AG08396 (cell line): Measurements from ENCODE around the gene DDAH1.
A peak's percentile ranks its signal among the peaks of the same experiment; 100 is the strongest.
"Not testable (repeated sequence)": the region's sequence is repeated elsewhere in the genome, so short reads cannot be mapped to it uniquely, and the experiment has no call there.

Experiments
- DNase-seq: peaks from one replicate; pipeline ENCODE4 v3.0.0; 2012; ENCODE audit warnings: low spot score, mixed read lengths

The DDAH1 gene

DNA sequence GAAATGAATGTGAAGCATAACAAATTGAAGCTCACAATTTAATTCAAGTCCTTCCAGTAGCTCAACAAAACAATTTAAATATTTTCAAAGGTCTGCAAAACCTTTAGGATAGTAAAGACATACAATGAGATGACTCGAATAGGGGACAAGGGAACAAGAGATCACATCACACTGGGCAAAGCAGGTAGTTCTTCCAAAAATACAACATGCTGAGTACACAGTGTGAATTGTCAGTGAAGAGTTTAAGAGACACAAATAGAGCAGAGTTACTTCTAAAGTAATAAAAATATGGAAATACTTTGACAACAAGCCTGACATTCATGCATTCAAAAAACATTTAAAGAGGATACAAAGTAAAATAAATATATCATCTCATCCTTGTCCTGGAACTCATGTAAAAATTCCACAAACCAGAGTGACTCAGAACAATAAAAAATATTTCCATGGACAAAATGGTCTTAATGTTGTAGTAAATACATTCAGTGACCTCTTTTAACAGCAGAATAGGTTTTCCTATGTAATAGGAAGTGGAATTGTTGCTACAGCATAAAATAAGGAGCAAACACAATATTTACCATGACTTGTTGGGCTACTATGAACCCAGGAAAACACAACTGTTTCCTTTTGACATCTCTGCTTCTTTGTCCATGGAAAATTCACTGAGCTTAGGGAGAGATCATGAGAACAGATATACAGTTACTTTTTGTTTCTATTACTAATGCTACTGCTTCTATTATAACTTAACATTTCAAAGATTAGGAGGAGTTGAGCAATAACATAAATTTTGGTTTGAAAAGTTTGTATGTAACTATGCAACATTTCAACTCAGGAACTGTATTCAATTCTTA lies 104.9 kb downstream of the DDAH1 start:
- no peak for DNase-seq

DNA sequence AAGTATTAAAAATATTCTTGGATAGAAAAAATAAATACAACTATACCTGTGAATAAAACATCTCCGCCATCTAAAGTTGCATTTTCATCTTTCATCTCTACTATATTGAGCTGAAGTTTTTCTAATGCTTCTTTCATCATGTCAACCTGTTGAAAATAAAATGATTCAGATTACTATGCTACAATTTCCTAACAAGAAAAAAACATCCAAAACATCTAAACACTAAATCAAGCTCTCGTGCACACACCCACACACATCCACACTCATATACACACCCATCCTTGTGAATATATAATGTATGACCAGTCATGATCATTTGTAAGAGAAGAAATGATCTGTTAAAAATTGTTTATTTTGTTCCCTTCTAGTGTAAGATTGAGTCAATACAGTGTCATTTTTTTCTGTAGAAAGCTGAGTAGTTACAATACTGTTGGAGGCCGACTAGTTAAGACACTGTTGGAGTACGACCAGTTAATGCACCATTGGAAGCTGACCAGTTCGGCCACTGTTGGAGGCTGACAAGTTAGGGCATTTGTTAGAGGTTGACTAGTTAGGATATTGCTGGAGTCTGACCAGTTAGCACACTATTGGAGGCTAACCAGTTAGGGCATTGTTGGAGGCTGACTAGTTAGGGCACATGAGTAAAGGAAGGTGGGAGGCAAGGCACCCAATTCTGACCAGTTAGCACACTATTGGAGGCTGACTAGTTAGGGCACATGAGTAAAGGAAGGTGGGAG lies 106.1 kb downstream of the DDAH1 start:
- DNase-seq: no peak

DNA sequence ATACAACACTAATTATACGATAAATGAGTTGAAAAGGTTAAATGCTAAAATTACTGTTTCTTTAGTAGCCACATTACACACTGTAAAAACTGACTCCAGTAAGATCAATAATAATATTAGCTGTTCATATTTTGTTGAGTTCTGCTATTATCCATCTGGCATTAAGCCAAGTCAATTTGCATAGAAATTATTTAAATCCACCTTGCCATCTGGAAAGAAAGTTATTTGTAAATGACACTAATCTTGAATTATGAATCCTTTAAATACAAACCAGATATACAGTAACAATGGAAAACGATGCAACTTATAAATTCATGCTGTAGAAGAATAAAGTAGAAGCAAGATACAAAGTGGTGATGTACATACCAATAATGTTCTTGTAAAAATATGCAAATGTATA lies 107.1 kb downstream of the DDAH1 start:
- DNase-seq: no peak

DNA sequence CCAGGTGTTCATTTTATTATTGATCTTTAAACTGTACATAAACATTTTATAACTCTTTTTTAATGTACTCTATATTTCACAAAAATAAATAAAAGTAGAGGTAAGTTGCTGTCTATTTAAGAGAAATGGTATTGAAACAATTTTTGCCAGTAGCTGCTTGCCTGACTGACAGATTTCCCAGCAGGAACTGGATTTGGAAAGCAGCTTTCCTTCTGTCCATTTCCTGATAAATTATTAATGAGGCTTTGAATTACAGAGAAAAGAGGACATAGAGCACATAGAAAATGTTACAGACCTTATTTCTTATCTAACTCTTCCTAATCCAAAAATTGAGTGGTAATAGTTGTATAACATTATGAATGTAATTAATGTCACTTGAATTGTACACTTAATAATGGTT lies 108.8 kb downstream of the DDAH1 start:
- DNase-seq: no peak

DNA sequence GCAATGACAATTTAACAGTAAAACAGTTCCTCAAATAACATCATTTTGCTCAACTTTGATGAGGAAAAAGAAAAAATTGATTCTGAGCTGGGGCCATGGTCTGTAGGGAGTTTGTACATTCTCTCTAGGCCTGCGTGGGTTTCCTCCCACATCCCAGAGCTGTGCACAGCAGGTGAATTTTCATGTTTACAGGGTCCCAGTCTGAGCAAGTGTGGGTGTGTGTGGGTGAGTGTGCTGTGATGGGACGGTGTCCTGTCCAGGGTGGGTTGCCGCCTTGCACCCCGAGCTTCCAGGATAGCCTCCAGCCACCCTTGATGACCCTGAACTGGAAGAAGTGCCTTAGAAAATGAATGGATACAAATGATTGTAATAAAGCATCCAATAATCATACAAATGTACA lies 112.9 kb downstream of the DDAH1 start:
- DNase-seq: no peak

DNA sequence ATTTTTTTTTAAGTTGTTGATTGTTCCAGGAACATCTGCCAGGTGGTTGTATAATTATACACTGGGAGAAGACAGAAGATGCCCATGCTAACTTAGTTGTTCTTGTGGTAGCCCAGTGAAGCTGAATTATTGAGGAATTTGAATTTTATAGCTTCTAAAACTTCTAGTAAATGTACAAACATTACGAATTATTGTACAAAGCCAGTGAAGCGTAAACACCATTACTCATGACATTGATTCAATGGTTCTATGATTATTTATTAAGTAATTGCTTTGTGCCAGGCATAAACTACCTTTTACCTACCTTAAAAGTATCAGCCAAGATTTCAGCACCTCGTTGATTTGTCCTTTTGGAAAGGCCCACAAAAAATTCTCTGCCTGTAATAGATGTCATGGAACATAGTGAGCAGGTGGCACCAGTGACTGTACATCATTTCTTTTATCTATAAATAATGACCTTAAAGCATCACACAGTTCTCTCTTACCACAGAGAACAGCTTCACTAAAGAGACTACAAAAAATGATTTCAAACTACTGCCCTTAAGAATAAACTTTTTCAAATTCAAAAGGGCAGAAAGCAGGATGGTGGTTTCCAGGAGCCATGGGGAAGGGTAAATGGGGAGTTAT lies 113.6 kb downstream of the DDAH1 start:
- DNase-seq: no peak

DNA sequence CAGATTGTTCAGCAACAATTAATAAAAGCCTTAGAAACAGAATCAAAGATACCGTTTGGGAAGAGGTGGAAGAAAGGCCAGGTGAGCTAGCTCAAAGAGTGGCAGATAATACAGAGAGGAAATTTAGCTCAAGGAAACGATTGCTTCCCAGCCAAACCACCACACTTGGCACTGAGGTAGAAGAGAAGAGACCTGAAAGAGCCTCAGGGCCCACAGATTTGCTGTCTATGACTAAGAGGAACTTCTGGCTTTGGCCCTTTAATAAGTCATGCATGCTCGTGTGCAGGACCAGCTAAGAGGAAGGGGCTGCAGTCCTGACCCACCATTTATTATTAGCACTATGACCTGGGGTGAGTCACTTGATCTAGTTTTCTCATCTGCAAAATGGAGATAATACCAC lies 115.7 kb downstream of the DDAH1 start:
- DNase-seq: no peak

DNA sequence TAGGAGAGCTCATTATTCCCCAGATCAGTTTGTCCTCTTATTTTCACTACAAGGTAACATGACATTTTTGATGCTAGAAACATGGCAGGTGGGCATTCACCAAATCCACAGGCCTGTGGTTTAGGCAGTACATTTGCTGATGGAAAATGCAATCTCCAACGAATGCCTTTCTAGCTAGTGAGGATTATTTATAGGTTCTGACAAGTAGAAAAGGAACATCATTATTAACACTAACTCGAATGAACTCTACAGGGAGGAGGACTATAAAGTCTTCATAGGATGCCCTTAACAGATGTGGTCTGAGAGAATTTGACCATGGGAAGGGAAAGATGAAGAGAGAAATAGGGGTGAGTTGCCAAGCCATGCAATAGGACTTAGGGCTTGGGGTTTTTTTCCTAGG lies 117.1 kb downstream of the DDAH1 start:
- no peak for DNase-seq

DNA sequence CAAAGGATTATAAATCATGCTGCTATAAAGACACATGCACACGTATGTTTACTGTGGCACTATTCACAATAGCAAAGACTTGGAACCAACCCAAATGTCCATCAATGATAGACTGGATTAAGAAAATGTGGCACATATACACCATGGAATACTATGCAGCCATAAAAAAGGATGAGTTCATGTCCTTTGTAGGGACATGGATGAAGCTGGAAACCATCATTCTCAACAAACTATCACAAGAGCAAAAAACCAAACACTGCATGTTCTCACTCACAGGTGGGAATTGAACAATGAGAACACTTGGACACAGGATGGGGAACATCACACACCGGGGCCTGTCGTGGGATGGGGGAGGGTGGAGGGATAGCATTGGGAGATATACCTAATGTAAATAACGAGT lies 117.7 kb downstream of the DDAH1 start:
- not testable (repeated sequence) for DNase-seq

DNA sequence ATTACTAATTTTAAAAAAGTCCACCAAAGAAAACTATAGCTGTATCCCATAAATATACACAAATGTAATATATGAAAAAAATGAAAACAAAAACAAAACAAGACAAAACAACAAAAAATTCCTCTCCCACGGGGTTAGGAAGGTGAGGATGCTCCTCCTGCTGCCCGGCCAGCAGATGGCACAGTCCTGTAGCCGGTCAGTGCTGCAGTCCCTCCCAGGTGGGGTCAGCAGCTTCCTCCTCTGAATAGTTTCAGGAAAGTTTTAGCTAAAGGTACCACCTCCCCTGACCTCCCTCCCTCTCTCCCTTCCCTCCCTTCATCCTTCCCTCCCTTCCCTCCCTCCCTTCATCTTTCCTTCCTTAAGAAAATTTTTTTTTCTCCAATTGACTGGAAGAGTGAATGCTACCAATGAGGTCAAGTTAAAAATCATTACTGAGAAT lies 120.7 kb downstream of the DDAH1 start:
- peak; percentile 39 for DNase-seq

DNA sequence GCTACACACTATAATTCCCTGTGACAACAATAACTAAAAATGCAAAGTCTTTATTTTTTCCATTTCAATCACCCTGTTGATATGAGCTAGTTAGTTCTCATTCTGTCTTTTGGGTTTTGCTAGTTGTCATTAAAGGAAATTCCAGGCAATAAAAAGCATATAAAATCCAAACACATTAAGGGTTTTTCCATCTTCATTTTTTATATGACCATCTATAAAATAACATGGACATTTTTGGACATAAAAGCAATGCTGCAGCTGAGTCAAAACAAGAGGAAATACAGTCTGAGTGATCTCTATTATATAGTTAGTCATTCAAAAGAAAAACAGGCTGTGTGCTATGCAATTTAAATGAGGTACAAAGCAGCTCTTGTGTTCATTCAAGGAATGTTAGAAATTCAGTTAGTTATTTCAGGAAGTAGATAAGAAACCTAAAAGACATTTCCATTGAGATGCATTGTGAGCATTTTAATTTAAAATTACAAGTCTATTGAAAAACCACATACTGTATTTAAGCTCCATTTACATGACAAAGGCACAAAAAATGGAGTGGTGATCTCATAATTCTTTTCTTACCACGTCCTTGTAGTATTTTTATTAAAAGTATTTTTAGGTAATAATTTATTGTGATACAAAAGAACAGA lies 121.2 kb downstream of the DDAH1 start:
- DNase-seq: no peak

DNA sequence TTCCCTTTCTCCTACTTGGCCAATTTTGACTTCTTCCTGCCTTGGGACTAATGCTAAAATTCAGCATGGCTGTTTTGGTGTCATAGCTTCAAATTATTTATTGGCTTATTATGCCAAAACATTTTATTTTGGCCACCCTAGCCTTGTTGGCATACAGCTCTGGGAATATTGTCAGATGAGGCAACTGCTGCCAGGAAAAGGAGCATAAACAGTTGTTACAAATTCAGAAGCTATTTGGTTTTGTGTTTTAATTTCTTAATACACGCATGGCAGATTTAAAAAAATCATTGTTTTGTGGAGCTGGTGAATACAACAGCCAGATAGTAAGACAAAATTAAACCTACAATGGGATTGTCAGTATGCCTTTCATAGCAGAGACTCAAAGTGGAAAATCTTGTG lies 121.7 kb downstream of the DDAH1 start:
- no peak for DNase-seq

DNA sequence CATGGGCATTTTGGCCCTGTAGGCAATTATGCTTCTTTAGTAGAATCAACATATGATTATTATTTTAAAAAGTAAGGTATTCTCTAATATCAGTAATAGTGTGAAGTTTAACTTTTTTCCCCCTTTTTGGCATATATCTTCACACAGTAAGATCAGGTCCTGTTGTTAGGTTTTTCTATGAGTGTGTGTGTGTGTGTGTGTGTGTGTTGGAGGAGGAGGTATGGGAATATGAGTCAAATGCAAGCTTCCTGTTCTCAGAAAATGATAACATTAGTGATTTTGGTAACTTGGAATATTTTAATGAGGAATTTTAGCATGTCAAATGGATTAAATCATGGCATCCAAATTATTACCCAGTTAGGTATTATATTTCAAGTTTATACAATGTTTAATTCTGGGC lies 122.8 kb downstream of the DDAH1 start:
- DNase-seq: no peak

DNA sequence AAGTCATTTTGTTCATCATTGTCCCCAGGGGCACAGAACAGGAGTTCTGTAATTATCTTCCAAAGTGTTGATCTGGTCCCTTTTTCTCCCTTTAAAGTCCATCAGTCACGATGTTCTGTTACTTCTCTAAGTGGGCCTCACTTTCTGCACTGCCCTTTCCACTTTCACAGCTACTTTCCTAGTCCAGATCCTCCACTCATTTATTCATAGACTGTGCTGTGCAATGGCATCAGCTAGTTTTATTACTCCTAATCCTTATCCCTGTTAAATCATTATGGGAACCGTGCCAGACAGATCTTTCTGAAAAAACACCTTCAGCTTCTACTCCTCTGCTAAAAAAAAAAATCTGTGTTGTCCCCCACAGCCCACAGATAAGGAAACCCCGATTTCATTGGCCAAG lies 124.5 kb downstream of the DDAH1 start:
- DNase-seq: no peak

DNA sequence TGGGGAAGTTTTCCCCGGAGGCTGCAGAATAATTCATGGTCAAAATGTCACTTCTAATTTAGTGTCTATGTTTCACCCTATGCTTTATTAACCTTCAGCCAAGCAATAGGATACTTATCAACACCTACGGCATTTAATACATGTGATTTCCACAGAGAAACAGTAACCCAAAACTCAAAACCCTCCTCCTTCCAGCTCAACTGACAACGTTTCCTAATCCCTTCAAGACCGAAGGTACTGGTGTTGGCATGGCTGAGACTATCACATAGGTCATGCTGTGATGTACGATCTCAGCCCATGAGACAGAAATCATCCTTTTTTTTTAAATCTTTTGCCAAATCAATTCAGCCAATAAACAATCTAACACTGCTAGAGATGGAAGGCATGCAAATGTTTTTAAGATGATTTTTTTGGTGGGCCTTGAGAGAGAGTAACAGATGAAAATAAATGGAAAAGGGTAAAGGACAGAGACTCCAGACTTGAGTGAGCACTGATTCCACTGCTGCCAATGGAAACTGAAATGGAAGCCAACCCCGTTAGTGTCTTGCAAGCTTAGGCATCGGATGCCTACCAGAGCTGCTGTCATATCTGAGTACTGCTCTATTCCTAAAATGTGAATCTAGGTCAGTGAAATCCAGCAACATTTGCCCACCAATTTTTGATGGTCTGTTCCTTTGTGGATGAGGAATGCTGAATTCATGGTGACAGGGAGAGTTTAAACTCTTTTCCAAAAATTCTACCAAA lies 125.1 kb downstream of the DDAH1 start:
- no peak for DNase-seq

DNA sequence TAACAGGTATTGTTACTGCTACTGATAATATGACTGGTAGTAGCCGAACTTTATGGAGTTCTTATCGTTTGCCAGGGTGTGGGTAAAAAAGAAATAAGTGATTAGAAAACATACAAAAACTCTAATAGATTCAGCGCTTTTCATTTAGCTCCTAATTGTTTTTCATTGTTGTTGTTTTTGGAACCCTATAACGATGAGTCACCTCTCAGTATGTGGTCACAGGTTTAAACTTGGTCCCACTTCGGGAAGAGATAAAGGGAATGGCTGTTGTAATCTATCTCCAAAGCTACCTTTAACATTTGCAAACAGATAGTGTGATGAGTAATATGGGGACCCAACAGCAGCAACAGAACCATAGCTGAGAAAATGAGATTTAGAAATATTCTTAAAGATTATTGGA lies 125.9 kb downstream of the DDAH1 start:
- DNase-seq: no peak

DNA sequence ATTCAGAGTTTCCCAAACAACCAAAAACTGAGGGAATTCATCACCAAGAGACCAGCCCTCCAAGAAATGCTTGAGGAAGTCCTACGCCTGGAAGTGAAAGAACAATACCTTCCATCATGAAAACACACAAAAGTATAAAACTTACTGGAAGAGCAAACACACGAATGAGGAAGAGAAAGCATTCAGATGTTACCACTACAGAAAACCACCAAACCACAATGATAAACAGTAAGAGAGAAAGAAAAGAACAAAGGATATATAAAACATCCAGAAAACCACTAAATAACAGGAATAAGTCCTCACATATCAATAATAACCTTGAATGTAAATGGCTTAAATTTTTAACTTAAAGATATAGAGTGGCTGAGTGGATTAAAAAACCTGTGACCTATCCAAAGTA lies 130.0 kb downstream of the DDAH1 start:
- DNase-seq: no peak

DNA sequence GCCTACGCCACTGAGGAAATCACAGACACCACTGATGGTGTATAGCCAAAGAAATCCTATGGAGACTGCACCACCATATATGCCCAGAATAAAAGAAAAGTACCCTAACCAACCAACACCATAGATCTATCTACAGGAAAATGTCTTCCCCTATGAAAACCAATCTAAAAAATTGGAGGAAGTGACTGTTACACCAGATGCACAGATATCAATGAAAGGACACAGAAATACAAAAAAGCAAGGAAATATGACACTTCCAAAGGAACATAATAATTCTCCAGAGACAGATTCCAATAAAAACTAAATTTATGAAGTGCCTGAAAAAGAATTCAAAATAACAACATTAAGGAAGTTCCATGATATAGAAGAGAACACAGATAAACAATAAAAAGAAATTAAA lies 131.8 kb downstream of the DDAH1 start:
- DNase-seq: no peak

DNA sequence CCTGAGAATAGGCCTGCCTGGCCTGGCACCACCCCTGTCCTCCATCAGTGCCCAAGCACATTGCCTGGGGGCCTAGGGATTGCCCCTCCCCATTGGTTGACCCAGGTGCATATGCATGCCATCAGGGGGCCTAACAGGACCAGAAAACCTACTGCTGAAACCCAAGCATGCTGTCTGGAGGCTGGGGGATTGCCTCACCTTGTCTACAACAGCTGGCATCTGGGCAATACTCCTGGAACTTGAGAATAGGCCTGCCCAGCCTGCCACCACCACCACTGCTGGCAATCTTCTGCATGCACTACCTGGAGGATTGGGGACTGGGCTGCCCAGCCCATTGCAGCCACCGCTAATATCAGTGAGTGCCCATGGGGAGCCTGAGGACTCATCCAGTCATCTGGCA lies 132.4 kb downstream of the DDAH1 start:
- DNase-seq: no peak

DNA sequence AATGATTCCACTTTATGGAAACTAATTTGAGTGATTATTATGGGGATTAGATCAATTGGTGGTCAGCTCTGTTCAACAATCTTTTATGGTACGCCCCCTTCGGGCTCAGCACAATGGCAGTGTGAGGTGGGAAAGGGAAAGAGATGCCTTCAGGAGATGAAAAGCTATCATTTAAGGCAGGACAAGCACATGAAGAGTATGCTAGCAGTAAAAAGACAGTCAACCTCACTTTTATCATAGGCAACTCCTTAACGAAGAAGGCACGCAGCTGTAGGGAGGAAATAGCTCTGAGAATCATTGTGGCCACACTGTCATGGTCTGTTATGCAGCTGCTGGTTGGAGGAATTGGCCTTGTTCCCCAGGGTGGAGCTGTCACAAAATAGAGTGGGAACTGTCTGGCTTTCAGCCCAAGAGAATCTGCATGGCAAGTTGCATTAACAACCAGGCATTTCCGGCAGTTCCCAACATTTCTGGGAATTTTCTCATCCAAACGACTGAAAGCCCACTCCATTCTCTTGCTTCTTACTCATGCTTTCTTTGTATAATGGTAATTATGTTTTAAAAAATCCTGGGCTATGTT lies 134.2 kb downstream of the DDAH1 start:
- DNase-seq: peak; percentile 63

DNA sequence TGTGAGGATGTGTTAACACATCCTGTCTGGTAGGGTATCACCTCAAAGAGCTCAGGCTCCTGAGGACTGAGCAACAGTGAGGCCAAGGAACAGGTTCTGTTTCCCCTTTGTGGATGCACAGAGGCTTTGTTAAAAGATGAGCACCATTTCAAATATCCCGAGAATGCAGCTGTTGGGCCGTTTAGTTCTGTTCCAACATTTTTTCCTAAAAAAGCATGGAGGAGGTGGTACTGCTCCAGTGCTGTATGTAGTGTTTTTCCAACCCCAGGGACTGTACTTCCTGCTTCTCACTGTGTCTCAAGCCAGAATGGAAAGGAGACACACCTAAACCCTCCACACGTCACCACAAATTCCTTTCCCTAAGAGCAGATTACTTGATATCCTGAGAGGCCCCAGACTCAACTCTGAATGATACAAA lies 134.7 kb downstream of the DDAH1 start:
- peak; percentile 37 for DNase-seq
